Measurements from ENCODE around the gene ADAMTS19.

ADAMTS19 gene

DNA sequence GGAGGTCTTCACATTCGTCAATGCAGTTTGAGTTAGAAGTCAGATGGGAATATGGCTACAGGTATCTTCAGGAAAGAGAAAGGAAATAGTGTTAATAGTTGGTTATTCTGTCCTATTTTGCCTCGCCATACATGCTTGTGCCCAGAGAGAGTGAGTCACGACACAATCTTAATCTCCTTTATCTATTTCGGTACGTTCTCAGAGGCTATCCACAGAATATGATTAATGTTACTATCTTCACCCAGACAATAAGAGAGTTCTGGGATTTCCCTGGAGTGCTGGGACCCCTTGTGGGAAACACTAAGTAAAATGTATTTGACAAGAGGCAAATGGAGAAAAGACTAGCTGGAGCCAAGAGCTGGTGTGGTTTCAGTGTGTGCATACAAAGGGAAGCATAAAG lies 313.3 kb downstream of the ADAMTS19 start:
- DNase-seq (ENCODE audit: low read depth): no peak
- TF ChIP-seq, protein P1, sequence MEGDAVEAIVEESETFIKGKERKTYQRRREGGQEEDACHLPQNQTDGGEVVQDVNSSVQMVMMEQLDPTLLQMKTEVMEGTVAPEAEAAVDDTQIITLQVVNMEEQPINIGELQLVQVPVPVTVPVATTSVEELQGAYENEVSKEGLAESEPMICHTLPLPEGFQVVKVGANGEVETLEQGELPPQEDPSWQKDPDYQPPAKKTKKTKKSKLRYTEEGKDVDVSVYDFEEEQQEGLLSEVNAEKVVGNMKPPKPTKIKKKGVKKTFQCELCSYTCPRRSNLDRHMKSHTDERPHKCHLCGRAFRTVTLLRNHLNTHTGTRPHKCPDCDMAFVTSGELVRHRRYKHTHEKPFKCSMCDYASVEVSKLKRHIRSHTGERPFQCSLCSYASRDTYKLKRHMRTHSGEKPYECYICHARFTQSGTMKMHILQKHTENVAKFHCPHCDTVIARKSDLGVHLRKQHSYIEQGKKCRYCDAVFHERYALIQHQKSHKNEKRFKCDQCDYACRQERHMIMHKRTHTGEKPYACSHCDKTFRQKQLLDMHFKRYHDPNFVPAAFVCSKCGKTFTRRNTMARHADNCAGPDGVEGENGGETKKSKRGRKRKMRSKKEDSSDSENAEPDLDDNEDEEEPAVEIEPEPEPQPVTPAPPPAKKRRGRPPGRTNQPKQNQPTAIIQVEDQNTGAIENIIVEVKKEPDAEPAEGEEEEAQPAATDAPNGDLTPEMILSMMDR (IDR thresholded peaks at IDR 0.05; ENCODE audit: insufficient read depth, low read depth, low read length, missing control alignments): no peak
- H3K4me3 ChIP-seq (ENCODE audit: low read depth, low read length): no peak overlapping the region

DNA sequence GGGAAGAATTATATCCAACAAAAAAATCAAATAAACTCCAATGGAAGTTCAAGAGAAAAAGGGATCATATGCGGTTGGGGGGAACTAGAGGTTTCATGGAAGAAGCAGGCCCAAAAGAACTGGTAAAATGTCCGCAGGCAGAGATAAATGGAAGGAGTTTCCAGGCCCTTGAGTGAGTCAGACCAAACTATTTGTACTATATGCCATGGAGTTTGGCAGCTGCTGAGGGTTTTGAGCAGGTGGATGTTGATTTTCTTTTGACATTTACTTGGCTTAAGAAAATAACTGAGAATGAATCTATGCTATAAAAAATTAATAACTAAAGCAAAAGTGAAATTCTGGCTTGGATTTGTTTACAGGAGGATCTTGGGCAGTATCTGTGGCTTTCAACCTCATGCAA lies 321.5 kb downstream of the ADAMTS19 start:
- no peak for DNase-seq (ENCODE audit: low read depth)
- TF ChIP-seq, protein P1 (IDR thresholded peaks at IDR 0.05; ENCODE audit: insufficient read depth, low read depth, low read length, missing control alignments): no peak
- H3K4me3 ChIP-seq (ENCODE audit: low read depth, low read length): no peak overlapping the region

Measured in GM12865 (cell line).